Effector CD4-positive, alpha-beta T cell (primary cell): ENCODE results near the gene PRR30.

Experiments used
- DNase-seq: peaks from one replicate; pipeline ENCODE4 v3.0.0-alpha.2; 2020

The PRR30 gene

DNA sequence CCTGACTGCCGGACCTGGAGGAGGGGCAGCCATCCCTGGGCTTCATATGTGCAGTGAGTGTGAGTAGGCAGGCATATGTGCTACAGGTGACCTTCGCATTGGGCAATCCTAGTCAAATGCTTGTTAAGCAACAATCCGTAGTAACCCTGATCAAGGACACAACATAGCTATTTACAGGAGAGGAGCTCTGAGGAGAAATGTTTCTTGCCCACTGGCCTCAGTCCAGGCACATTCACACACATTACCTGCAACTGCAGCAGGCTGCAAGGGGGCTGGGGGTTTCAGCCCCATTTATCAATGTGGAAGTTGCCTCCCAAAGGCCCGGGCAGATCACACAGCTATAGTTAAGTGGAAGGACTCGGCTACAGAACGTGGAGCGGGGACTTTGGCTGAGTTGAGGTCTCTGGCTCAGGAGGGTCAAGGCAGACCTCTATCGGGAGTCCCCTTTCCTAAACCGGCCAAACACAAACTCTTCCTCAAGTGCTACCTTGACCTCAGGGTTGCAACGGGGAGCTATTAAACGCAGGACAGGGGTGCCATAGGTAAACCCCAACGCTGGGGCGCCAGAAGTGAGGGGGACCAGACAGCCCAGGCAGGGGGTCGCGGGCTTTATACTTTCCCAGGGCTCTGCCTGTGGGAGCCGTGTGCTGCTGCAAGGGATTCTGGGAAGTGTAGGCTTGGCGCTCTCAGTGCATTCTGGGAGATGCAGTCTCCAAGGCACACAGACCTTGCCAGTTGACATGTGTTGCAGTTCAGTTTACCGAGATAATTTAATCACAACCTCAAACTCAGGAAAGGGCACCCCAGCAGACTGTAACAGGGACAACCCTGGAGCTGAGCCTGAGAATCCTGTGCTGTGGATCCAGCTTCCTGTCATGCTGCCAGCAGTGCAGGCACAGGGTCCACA, 43.2 kb downstream of the PRR30 start:
- no peak for DNase-seq

DNA sequence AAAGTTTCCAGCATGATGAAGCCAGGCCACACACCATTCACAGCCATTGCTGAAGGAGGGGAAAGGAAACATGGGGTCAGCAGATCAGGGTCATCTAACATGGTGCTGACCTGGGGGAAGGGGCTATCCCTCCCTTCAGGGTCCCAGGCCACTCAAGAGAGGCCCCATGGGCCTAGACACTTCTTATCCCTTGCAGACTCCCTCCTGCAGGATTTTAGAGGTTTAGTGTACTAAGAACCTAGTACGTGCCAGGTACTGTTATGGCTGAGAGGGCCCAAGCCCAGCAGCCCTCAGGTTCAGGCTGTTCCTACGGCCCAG, 43.8 kb downstream of the PRR30 start:
- DNase-seq = no peak

DNA sequence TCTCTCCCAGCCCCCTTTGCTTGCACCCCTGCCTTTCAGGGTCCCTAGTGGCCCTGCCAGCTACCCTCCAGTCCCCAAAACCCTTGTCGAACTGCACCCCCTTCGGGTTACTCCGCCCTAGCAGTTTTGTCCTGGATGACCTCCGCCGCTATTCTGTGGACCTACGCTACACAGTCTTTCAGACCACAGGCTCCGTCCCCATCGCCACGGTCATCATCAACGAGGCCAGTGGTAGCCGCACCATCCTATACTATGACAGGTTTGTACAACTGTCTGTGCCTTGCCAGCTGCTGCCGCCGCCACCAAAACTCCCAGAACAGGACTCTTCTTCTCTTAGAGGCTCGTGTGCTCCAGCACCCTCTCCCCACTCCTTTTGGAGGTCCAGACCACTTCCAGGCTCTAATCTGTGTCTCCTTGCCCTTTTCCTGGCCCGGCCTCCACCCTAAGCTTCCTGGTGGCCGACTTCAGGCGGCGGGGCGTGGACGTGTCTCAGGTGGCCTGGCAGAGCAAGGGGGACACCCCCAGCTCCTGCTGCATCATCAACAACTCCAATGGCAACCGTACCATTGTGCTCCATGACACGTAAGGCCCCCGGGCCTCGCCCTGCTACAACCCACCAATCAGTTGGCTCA, 44.7 kb downstream of the PRR30 start:
- DNase-seq = no peak

DNA sequence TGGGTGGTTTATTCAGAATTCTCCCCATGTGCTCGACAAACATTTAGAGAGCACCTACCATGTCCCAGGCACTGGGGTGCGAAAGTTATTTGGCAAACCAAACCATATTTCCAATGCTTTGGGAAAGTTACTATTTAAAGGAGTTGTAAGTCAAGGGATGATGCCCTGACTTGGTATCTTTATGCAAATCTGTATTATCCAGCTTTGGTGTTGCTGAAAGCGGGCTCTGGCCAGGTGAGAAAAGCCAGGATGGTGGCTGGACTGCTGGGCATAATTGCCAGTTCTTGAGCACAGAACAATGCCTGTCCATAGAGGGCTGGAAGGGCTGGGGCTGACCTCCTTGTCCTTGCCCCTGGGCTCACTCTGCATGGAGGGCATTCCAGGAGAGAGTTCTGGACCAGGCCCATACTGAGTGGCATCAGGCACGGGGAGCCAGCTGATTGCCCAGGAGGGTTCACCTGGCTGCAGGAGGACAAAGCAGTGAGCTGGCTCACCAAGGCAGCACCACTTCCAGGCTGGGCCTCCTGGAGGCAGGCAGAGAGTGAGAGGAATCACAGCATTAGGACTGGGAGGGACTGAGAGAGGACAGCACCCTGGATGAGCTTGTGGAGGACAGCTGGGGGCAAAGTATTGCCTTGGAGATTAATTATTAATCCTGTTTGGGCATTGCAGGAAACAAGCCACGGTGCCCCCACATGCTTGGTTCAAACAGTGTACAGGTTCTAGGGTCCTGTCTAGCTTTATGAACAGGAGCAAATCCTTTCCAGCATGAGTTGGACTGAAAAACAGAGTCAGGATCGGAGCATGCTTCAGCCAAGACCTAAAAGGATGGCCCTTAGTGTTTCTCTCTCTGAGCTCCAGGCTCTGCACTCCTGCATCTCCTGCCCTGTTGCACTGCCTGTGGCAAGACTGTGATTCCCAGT, 45.5 kb downstream of the PRR30 start:
- no peak for DNase-seq

DNA sequence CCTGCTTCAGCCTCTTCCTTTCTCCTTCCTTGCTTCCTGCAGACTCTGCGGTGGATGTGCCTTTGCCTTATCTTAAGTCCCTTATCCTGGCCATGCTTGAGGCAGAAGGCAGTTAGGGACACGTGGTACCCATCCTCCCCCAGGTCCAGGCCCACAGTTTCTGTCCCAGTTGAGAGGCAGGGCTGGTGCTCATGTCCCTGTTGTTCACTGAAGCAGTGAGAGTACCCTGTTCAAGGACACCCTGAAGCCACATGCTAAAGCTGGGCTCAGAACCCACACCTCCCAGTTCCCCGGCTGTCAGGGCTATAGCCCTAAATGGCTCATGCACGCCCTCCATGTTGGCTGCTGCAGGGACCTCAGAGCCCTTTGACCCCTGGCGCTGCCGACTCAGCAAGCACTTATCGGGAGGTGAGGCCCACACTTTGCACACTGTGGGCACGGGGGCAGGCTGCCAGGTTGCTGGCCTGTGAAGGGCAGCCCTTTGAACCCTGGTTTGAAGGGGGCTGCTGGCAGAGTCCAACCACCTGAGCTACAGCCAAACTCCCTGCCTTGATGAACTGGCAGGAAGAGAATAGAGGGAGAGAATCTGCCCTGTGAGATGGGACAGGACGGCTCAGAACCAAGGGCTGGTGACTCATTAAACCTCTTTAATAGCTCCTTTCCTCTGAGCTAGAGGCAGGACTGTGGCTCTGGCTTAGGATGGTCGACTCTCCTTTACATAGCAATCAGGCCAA, 46.3 kb downstream of the PRR30 start:
- no peak for DNase-seq

GRCh38 chr2:27091746-27092695, 47.2 kb downstream of the PRR30 start:
- DNase-seq = no peak

GRCh38 chr2:27089111-27089954, 49.9 kb downstream of the PRR30 start:
- DNase-seq = no peak

- no peak for DNase-seq
These were observed 50.6 kb downstream of the PRR30 start for GRCh38 chr2:27088634-27089033.

DNA sequence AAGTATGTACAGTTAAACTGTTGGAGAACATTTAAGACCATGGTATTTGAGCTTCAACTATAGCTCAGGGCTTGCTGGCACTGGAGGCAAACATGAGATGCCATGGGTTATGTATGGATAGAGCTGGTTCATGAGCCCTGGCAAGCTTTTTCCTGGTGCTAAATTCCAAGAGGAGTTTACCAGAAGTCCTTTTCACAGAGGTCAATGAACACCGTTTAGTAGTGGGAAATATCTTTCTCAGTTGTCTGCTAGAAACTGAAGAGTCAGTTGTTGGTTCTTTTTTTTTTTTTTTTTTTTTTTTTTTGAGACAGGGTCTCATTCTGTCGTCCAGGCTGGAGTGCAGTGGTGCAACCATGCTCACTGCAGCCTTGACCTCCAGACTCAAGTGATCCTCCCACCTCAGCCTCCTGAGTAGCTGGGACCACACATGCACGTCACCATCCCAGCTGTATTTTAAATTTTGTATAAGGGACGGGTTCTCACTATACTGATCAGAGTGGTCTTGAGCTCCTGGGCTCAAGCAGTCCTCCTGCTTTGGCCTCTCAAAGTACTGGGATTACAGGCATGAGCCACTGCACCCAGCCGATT, 51.3 kb downstream of the PRR30 start:
- no peak for DNase-seq
